ENCODE results near the gene LDAH.

LDAH gene

GRCh38 chr2:20666005-20666303, 156.9 kb downstream of the LDAH start:
- no peak for DNase-seq

GRCh38 chr2:20665243-20666004, 157.5 kb downstream of the LDAH start:
- no peak for DNase-seq

DNA sequence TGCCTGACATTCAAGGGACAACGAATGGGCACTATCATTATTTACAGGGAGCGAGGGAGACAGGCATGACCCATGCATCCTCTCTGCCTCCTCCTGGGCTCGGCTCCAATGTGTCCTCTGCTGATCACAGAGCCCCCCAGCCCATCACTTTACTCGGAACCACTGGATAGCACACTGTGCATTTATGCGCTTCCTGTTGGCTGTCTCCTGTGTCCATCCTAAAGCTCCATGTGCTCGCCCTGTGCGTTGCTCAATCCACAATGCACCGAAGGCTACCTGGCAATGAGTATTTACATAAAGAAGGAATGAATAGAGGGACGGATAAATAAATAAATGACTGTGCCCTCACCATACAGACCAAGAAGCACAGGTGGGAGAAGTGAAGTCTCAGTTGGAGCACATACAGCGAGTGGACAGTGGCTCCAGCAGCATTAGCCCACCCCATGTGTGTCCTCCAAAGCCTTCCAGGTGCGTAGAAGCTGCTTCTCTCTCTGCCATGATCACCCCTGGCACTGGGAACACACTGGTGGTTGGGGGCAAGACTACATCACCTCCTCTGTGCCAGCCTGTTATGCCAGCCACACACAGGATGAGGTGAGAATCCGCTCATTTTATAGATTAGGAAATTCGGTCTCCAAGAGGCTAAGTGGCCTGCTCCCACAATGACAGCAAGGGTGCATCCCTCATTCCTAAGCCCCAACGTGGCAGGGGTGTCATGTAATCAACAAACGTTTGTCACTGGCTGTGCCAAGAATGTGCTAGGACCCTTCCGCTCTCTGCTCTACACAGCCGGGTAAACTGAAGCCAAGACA, 158.3 kb downstream of the LDAH start:
- no peak for DNase-seq

- no peak for DNase-seq
Observed at GRCh38 chr2:20664071-20664390, 158.9 kb downstream of the LDAH start.

- no peak for DNase-seq
Observed at GRCh38 chr2:20663196-20664070, 159.5 kb downstream of the LDAH start.

DNA sequence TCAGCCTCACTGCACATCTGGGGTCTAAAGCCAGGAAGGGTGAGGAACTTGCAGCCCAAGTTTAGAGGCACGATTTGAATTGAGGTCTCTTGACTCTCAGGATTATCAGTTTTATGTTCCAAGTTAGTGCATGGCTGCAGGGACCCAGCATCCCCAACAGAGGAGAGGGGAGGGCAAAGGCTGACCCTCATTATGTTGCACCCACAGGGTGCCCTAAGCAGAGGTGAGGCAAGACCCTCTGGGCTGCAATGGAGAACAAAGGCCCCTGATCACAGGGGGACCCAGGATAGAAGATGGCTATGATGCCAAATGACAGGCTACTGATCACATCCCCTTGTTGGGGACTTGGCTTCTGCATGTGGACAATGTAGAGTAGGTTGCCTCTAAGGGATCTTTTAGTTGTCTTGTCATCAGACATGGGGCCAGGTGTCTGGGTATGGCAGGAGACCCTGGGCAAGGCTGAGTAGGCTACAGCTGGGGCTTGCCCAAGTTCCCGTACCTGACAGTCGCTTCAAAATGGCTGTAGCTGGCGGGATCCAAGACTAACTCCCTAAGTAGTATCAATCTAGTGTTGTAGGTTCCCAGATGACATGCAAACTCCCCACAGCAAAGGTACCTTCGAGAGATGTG, 160.5 kb downstream of the LDAH start:
- DNase-seq, result no peak

GRCh38 chr2:20661421-20662307, 161.2 kb downstream of the LDAH start:
- peak; percentile 78 for DNase-seq

DNA sequence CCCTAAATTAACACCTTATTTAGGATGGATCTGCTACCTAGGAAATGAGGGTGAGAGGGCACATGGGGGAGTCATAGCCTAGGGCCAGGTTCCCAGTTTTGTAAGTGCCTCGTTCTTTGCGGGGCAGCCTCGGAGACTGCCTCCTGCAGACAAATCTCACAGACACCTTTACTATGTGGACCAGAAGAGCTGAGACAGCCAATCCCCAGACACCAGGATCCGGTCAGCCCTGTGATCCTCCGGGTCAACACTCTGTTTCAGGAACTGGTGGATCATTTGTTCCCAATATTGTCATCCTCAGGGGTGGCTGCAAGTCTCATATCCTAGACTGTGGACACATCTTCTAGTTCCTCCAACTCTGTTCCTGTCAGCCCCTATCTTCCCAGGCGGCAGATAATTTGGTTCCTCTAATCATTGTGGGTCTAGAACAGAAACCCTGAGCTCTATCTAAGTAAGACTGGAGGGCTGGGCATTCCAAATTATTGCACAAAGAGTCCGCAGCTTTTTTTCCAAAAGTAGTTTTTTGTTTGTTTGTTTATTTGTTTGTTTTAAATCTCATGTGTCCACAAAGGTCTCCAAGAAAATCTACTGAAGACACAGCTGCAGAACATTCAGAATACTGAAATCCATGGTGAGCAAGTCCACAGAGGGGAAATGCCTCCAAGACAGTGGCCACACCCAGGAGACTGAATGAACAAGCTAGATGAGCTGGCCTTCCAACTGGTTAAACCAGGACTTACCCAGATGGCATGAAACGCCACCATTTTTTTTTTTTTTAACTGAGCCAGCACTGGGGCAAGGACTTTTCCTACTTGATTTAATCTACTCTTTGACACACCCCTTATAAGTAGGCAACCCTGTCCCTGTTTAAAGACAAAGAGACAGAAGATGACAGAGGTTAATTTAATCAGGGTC, 162.1 kb downstream of the LDAH start:
- peak; percentile 13 for DNase-seq

- DNase-seq, result no peak
Observed at GRCh38 chr2:20657522-20658235, 165.2 kb downstream of the LDAH start.

DNA sequence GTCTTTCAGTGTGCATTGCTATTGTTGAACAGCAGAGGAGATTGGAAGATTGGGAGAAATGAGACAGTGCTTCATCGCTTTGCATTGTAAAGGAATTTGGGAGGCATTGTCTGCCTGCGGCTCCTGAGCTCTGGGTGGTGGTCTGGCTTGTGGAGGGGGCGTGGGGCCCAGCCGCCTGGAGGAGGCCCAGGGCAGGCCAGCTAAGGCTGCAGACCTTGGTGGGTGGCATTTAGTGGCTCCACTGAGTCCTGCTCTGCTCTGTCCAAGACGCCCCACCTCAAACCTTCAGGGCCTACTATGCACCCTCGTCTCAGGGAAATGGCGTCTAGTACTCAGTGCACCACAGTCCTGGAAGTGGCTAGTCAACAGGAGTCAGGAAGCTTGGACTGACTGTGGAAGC, 166.3 kb downstream of the LDAH start:
- DNase-seq, result no peak

DNA sequence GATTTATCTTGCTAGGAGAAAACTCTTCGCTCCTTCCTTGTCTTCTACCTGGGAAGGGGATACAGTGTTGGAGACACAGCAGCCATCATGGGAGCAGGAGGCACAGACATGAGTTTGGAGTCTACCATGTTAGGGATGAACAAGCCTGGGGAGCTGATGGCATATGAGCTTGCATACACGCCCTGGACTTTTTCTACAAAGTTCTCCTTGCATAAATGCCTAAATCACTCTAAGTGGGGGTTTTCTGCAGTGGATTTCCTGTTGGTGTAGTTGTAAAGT, 168.4 kb downstream of the LDAH start:
- DNase-seq, result no peak

DNA sequence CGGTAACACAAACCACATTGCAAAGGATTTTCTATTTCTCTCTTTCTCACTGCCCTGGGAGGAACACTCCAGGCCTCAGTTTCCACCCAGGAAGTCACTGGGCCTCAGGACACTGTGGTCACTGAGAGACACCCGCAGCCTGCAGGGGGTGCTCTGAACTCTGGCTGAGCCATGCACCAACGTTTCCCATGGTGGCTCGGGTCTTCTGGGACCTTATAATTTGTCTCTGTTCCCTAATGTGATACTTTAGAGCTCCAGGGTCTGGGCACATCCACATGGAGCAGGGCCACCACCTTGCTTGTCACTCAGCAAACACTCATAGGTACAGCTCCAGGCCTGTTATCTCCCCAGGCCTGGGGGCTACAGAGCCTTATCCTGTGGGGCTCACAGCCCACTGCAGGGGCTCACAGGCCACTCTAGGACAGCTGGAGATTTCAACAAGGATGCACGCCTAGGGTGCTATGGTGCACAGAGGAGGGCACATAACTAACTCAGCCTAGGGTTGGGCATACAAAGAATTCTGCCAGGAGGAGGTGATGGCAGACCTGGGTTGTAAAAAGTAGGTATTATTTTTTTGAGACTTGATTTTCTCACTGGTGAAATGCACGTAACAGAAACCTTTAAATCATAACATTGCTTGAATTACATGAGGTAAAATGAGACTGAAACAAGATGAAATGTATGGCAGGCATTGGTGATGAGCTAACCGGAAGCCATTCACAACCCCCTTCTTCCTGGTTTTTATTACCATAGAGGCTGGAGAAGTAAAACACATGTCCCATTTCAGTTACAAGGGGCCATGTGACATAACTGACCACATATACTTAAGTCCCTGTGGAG, 169.0 kb downstream of the LDAH start:
- no peak for DNase-seq

GRCh38 chr2:20652673-20653575, 170.0 kb downstream of the LDAH start:
- no peak for DNase-seq

DNA sequence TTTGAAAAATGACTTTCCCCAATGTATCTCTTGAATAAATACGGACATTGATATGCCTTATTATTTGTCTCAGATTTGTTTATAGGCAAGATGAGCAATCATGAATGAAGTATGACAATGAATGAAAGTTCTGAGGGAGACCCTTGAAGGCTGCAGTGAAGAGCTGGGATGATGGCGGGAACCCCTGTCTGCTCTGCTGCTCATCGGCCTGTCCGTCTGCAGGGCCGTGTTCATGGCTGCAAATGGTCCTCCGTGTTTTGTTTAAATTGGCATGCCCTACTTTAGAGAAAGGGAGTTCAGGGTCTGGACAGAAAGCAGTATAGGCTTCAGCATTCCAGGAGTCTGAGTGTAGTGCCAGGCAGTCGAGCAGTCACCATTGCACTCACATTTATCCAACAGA, 170.8 kb downstream of the LDAH start:
- no peak for DNase-seq

- no peak for DNase-seq
Observed at GRCh38 chr2:20651731-20652099, 171.2 kb downstream of the LDAH start.

DNA sequence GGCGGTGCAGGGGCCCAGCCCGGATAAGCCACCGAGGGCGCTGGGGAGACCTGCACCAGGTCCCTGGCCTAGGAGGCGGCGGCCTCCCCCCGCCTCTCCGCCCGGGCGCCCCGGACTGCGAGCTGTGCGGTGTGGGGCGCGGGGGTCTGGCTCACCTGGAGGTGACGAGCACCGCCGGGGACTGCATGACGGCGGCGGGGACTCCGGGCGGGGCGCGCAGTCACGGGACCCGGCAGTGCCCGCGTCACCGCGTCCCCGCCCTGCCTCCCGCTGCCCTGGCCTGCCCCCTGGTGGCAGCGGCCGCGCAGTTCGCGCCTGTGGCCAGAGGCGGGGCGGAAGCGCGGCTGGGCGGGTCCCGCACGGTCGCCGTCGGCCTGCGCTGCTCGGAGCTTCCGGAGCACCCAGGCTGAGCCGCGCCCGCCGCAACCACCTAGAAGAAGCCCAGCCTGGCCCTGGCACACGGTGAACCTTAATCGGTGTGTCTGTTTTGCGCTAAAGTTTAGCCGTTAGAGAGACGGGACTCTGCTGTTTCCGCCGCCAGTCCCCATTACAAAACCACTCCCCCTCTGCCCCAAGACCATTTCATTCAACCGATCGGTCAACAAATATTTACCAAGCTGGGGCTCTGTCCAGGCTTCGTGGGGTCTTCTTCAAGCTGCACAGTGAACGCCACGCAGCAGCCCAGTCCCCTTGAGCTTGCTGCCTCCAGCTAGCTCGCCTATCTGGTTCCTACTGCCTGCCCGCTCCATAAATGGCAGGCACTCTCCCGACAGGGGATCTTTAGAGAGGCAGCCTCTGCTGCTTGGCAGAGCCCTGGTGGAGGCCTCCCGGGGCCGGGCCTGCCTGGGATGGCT, 171.8 kb downstream of the LDAH start, which contains the start of gene HS1BP3:
Gene HS1BP3 (minus strand): TSS at position 222 of the 854 bp plus-strand sequence. CDS start 35 bp downstream, at position 187.
- DNase-seq, result peak; percentile 90

- DNase-seq, result peak; percentile 39
Observed at GRCh38 chr2:20650393-20650876, 172.5 kb downstream of the LDAH start.

All from OCI-M1 (cell line).